ENCODE data around the gene RIT2. TPM values are rescaled to one million over a fixed set of nuclear protein-coding genes. Genes with fewer than 3 reads are reported as not detected.

The RIT2 gene
- total RNA-seq, 2 experiments from 2014 or later, result not detected

DNA sequence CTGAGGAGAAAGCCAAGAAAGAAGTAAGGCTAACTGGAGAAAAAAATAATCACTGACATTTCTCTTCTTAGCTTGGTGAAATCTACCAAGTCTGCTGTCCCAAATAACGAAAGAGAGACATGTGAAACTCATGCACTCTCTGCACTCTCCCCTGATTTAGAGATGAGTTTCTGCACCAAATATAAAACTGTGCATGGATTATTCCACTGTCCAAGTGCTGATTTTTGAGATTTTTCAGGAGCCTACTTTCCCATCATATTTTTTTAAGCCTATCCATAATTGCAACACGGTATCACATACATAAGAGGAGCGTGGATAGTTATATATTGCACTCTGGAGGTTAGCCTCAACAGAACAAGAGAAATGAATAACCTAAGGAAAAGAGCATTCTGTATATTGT lies 10.0 kb upstream of the RIT2 start:
- DNase-seq, result no peak
- Mint-ChIP-seq H3K27ac (no peak overlapping the region), H3K27me3 (no peaks in the 10 kb centered on the region), H3K4me1 (no peaks in the 10 kb centered on the region), H3K9me3 (peaks cover 8% of the 10 kb centered on the region), H3K4me3 (no peak overlapping the region), H3K36me3 (ENCODE audit: low read depth) (no peaks in the 10 kb centered on the region)
- ChIA-PET CTCF (no interaction called here), POLR2A (no interaction called here)

- CTCF ChIA-PET, result no interaction called here
- DNase-seq, result no peak
- POLR2A ChIA-PET, result no interaction called here
- H3K27me3 Mint-ChIP-seq, result no peaks in the 10 kb centered on the region
- H3K27ac Mint-ChIP-seq, result no peak overlapping the region
- no peaks in the 10 kb centered on the region for H3K4me1 Mint-ChIP-seq
- H3K9me3 Mint-ChIP-seq, result peaks cover 10% of the 10 kb centered on the region
- no peak overlapping the region for H3K4me3 Mint-ChIP-seq
- no peaks in the 10 kb centered on the region for H3K36me3 Mint-ChIP-seq (ENCODE audit: low read depth)
Measured at GRCh38 chr18:43122955-43123354, 7.5 kb upstream of the RIT2 start.

GRCh38 chr18:43116699-43117294 lies 1.3 kb upstream of the RIT2 start:
- H3K27me3 Mint-ChIP-seq, result no peaks in the 10 kb centered on the region
- POLR2A ChIA-PET, result no interaction called here
- CTCF ChIA-PET, result no interaction called here
- H3K36me3 Mint-ChIP-seq (ENCODE audit: low read depth), result no peaks in the 10 kb centered on the region
- no peak overlapping the region for H3K4me3 Mint-ChIP-seq
- no peak for DNase-seq
- no peaks in the 10 kb centered on the region for H3K4me1 Mint-ChIP-seq
- H3K9me3 Mint-ChIP-seq, result peaks cover 1% of the 10 kb centered on the region
- H3K27ac Mint-ChIP-seq, result no peak overlapping the region

- Mint-ChIP-seq H3K36me3 (ENCODE audit: low read depth) (no peaks in the 10 kb centered on the region), H3K9me3 (peaks cover 5% of the 10 kb centered on the region), H3K27ac (no peak overlapping the region), H3K4me3 (no peak overlapping the region), H3K4me1 (no peaks in the 10 kb centered on the region), H3K27me3 (no peaks in the 10 kb centered on the region)
- no peak for DNase-seq
- CTCF ChIA-PET, result interaction anchor here (0.6 kb wide), 1 partner anchor 232 kb away, joined by 3 read pairs; no protein-coding TSS in a partner anchor
- POLR2A ChIA-PET, result no interaction called here
Measured at GRCh38 chr18:43113220-43113895, 2.1 kb downstream of the RIT2 start.

GRCh38 chr18:43108882-43109281 lies 6.6 kb downstream of the RIT2 start:
- CTCF ChIA-PET, result no interaction called here

DNA sequence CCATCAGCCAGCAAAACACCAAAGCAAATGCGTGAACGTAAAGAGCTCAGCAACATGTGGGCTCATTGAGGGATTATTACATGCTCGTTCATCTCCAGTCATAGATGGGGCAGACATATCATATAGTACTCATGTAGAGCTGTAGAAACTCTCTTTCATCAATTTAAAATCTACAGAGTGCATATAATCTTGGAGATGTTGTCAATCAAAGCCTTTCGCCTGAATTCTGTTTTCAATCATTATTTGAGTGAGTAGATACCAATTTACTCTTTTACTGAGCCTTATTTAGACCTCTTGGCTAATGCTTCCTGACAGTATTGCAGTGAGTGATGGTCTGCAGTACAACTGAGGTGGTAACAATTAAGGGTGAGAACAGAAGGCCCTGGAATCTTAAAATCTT lies 7.0 kb downstream of the RIT2 start:
- no peaks in the 10 kb centered on the region for H3K4me1 Mint-ChIP-seq
- no peaks in the 10 kb centered on the region for H3K27me3 Mint-ChIP-seq
- H3K36me3 Mint-ChIP-seq (ENCODE audit: low read depth), result no peaks in the 10 kb centered on the region
- H3K27ac Mint-ChIP-seq, result no peak overlapping the region
- no peak for DNase-seq
- no peak overlapping the region for H3K4me3 Mint-ChIP-seq
- H3K9me3 Mint-ChIP-seq, result peaks cover 10% of the 10 kb centered on the region
- CTCF ChIA-PET, result no interaction called here
- POLR2A ChIA-PET, result no interaction called here

More at GRCh38 chr18:43108882-43109281, 6.6 kb downstream of the RIT2 start:
- Mint-ChIP-seq H3K9me3 (peaks cover 7% of the 10 kb centered on the region), H3K27me3 (no peaks in the 10 kb centered on the region), H3K36me3 (ENCODE audit: low read depth) (no peaks in the 10 kb centered on the region), H3K27ac (no peak overlapping the region), H3K4me1 (no peaks in the 10 kb centered on the region), H3K4me3 (no peak overlapping the region)
- no peak for DNase-seq
- POLR2A ChIA-PET, result no interaction called here

DNA sequence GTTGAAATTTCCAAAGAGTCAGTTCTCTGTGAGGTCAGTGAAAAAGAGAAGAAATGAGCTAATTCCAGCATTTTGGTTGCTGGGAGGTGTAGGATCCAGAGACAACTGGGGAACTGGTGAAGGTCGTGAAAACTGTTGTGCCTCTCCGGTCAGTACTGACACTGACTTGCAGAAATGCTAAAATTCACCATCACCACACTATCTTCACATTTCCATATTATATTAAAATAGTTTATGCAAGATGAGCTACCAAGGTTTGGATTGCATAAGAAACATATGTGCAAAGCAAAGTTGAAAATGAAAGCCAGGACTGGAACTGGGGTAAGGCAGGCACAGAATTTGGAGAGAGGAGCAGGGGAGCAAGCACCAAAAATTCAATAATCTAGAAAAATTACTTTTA lies 21.8 kb downstream of the RIT2 start:
- DNase-seq, result no peak
- ChIA-PET CTCF (interaction anchor here (0.7 kb wide), 1 partner anchor 1778 kb away, joined by 3 read pairs; no protein-coding TSS in a partner anchor), POLR2A (no interaction called here)
- no peak overlapping the region for H3K27ac Mint-ChIP-seq
- no peak overlapping the region for H3K4me3 Mint-ChIP-seq
- no peaks in the 10 kb centered on the region for H3K36me3 Mint-ChIP-seq (ENCODE audit: low read depth)
- no peaks in the 10 kb centered on the region for H3K4me1 Mint-ChIP-seq
- no peaks in the 10 kb centered on the region for H3K27me3 Mint-ChIP-seq
- H3K9me3 Mint-ChIP-seq, result peaks cover 8% of the 10 kb centered on the region

DNA sequence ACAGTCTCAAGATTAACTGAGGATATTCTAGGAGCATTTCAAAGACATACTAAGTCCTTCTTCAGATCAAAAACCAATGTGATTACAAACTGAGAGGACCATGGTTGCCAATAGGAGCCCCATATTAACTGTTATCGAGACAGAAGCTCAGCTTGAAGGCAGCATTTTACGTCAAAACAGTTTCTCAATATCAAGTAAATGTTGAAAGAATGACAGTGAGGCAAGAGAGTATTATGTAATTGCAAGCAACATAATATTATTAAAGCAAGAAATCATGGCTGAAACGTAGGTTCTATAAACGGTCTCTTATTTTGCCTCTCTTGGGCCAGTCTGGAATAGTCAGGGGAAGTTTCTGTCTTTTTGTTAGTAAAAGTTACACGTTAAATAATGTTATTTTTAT lies 22.9 kb downstream of the RIT2 start:
- no peak overlapping the region for H3K4me3 Mint-ChIP-seq
- H3K27ac Mint-ChIP-seq, result no peak overlapping the region
- no peaks in the 10 kb centered on the region for H3K27me3 Mint-ChIP-seq
- no peaks in the 10 kb centered on the region for H3K36me3 Mint-ChIP-seq (ENCODE audit: low read depth)
- H3K4me1 Mint-ChIP-seq, result no peaks in the 10 kb centered on the region
- H3K9me3 Mint-ChIP-seq, result peaks cover 8% of the 10 kb centered on the region
- ChIA-PET CTCF (no interaction called here), POLR2A (no interaction called here)
- no peak for DNase-seq

DNA sequence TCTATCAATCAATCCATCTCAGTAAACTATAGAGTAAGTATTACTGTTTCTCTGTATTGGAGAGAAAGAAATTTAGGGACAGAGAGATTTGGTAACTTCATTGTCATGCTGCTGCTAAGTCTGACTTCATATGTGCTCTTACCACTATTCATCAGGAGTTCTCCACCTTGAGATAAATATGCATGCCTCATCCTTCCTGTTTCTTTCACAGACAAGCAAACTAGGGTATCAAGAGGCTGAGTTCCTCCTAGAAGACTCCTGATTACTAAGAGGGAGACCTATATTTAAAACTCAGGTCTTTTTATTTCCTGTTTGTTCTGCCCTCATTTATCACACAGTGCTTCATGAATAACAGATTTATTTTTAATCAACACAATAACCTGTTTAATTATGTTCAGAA lies 34.1 kb downstream of the RIT2 start:
- no peak overlapping the region for H3K4me3 Mint-ChIP-seq
- no peak overlapping the region for H3K27ac Mint-ChIP-seq
- no peaks in the 10 kb centered on the region for H3K27me3 Mint-ChIP-seq
- no peaks in the 10 kb centered on the region for H3K36me3 Mint-ChIP-seq (ENCODE audit: low read depth)
- POLR2A ChIA-PET, result no interaction called here
- DNase-seq, result no peak
- CTCF ChIA-PET, result no interaction called here
- peaks cover 8% of the 10 kb centered on the region for H3K9me3 Mint-ChIP-seq
- no peaks in the 10 kb centered on the region for H3K4me1 Mint-ChIP-seq

DNA sequence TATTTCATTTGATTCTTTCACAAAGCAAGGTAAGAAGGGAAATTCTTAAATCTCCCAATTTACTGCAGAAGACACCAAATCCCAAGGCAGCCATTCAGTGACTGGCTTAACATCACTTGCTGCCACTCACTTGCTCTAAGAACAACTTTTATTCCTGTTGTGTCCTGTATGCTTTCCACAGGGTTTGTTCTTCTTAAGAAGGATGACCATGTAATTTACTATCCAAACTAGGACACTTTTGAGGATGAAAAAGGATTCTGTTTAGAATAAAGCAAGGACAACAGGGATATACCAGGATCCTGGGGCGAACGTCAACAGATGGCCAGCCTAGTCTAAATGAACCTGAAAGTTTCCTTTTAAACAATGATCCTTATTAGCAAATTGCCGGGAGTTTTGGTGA lies 34.8 kb downstream of the RIT2 start:
- no peak overlapping the region for H3K4me3 Mint-ChIP-seq
- H3K27me3 Mint-ChIP-seq, result no peaks in the 10 kb centered on the region
- H3K4me1 Mint-ChIP-seq, result no peaks in the 10 kb centered on the region
- CTCF ChIA-PET, result no interaction called here
- peaks cover 8% of the 10 kb centered on the region for H3K9me3 Mint-ChIP-seq
- H3K27ac Mint-ChIP-seq, result no peak overlapping the region
- DNase-seq, result no peak
- H3K36me3 Mint-ChIP-seq (ENCODE audit: low read depth), result no peaks in the 10 kb centered on the region
- POLR2A ChIA-PET, result no interaction called here

DNA sequence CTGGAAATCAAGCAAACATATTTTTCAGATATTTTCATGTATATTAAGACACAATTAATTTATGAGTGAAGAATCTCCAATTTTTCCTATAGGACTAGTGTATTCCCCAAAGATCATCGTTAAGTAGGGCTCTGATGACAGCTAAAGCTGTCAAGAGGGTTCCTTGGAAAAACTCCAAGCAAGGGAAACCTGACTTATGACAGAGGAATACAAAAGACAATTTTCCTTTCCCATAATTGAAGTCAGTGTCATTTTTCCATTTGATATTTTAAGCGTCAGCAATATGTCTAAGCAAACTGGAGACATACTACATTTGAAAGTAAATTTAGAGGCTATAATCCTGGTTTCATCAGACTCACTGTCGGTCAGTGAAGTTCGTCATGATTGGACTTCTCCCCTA lies 36.1 kb downstream of the RIT2 start:
- Mint-ChIP-seq H3K9me3 (peaks cover 5% of the 10 kb centered on the region), H3K36me3 (ENCODE audit: low read depth) (no peaks in the 10 kb centered on the region), H3K27ac (no peak overlapping the region), H3K27me3 (no peaks in the 10 kb centered on the region), H3K4me3 (no peak overlapping the region), H3K4me1 (no peaks in the 10 kb centered on the region)
- no peak for DNase-seq
- POLR2A ChIA-PET, result no interaction called here
- CTCF ChIA-PET, result interaction anchor here (0.8 kb wide), 1 partner anchor 9 kb away, joined by 3 read pairs; no protein-coding TSS in a partner anchor

GRCh38 chr18:43078478-43079092 lies 36.9 kb downstream of the RIT2 start:
- Mint-ChIP-seq H3K4me3 (no peak overlapping the region), H3K4me1 (no peaks in the 10 kb centered on the region), H3K36me3 (ENCODE audit: low read depth) (no peaks in the 10 kb centered on the region), H3K27ac (no peak overlapping the region), H3K9me3 (peaks cover 7% of the 10 kb centered on the region), H3K27me3 (no peaks in the 10 kb centered on the region)
- DNase-seq, result no peak
- CTCF ChIA-PET, result no interaction called here
- POLR2A ChIA-PET, result no interaction called here

- no peak overlapping the region for H3K27ac Mint-ChIP-seq
Measured at GRCh38 chr18:43077510-43078308, 37.8 kb downstream of the RIT2 start.

More at GRCh38 chr18:43077510-43078308, 37.8 kb downstream of the RIT2 start:
- peaks cover 10% of the 10 kb centered on the region for H3K9me3 Mint-ChIP-seq
- H3K27me3 Mint-ChIP-seq, result no peaks in the 10 kb centered on the region
- no peak overlapping the region for H3K4me3 Mint-ChIP-seq
- DNase-seq, result no peak
- H3K4me1 Mint-ChIP-seq, result no peaks in the 10 kb centered on the region
- no peaks in the 10 kb centered on the region for H3K36me3 Mint-ChIP-seq (ENCODE audit: low read depth)
- POLR2A ChIA-PET, result no interaction called here
- CTCF ChIA-PET, result no interaction called here
